Adrenal gland (tissue), 5 donors: Measurements from ENCODE around the gene SLC5A4.
"Not testable (repeated sequence)": the region's sequence is repeated elsewhere in the genome, so short reads cannot be mapped to it uniquely, and the experiment has no call there.

ENCODE experiments used
- POLR2A ChIP-seq, 2 donors: fragments of 450-650 bp; IDR thresholded peaks; one replicate each; pipeline ENCODE4 v1.6.1; 2017; ENCODE audit warnings: antibody characterized with exemption in 2 of 2, mild to moderate bottlenecking in 2 of 2, moderate library complexity in 1 of 2
- TF ChIP-seq, protein P1 (sequence below), 6 experiments: fragments of 450-650 bp in 4 of 6; fragments of 200-600 bp in 2 of 6; sonication (generic) in 1 of 6; IDR thresholded peaks; 1 replicate in 5 of 6; 2 replicates in 1 of 6; pipeline versions ENCODE4 v1.5.1 to v1.8.0; 2016 to 2021; ENCODE audit warnings: antibody characterized with exemption in 6 of 6, mild to moderate bottlenecking in 2 of 6, moderate library complexity in 1 of 6
- donor health status: DM: no; HTN: no; CAD: no.

DNA sequence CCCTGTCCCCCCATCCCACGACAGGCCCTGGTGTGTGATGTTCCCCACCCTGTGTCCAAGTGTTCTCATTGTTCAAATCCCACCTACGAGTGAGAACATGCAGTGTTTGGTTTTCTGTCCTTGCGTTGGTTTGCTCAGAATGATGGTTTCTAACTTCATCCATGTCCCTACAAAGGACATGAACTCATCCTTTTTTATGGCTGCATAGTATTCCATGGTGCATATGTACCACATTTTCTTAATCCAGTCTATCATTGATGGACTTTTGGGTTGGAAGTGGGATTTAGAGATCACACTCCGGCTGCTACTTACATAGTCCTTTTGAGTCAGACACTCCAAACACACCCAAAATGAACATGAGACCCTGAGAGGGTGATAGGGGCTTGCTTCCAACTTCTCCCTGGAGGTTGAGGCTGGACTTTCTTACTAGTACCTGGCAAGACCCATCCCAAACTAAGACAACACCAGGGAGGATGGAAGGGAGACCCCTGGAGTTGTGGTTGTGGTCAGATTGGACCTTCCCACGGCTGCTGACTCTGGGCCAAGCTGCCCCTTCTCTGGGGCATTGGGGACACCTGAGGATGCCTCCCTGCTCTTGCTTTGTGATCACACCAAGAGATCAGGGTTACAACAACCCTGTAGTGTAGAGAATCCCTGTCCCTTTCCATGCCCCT is 57.5 kb downstream of the SLC5A4 start:
- TF ChIP-seq, protein P1, sequence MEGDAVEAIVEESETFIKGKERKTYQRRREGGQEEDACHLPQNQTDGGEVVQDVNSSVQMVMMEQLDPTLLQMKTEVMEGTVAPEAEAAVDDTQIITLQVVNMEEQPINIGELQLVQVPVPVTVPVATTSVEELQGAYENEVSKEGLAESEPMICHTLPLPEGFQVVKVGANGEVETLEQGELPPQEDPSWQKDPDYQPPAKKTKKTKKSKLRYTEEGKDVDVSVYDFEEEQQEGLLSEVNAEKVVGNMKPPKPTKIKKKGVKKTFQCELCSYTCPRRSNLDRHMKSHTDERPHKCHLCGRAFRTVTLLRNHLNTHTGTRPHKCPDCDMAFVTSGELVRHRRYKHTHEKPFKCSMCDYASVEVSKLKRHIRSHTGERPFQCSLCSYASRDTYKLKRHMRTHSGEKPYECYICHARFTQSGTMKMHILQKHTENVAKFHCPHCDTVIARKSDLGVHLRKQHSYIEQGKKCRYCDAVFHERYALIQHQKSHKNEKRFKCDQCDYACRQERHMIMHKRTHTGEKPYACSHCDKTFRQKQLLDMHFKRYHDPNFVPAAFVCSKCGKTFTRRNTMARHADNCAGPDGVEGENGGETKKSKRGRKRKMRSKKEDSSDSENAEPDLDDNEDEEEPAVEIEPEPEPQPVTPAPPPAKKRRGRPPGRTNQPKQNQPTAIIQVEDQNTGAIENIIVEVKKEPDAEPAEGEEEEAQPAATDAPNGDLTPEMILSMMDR (IDR thresholded peaks at IDR 0.05) = not testable (repeated sequence)
- TF ChIP-seq POLR2A (IDR thresholded peaks at IDR 0.05) = not testable (repeated sequence)
